Rectal smooth muscle tissue (tissue), 1 donor: ENCODE data around the gene HLA-F.

Experiments used
- H3K27ac ChIP-seq: one replicate; pipeline ENCODE4 v1.7.0; 2013; ENCODE audit warnings: low read depth, low read length, inconsistent platforms
- H3K27me3 ChIP-seq: one replicate; pipeline ENCODE4 v1.7.0; 2013; ENCODE audit warnings: low read length; ENCODE audit not compliant: control insufficient read depth, insufficient read depth
- H3K36me3 ChIP-seq: one replicate; pipeline ENCODE4 v1.7.0; 2013; ENCODE audit warnings: low read length; ENCODE audit not compliant: control insufficient read depth, insufficient read depth
- H3K4me1 ChIP-seq: one replicate; pipeline ENCODE4 v1.7.0; 2013; ENCODE audit warnings: low read length; ENCODE audit not compliant: control insufficient read depth, insufficient read depth
- H3K4me3 ChIP-seq: one replicate; pipeline ENCODE4 v1.7.0; 2013; ENCODE audit warnings: low read length
- H3K9ac ChIP-seq: one replicate; pipeline ENCODE4 v1.7.0; 2013; ENCODE audit warnings: low read length

The HLA-F gene

GRCh38 chr6:29749308-29749662, 26.1 kb downstream of the HLA-F start:
- Histone ChIP-seq H3K27me3 (no peaks in the 10 kb centered on the region), H3K4me1 (peaks cover 3% of the 10 kb centered on the region), H3K4me3 (peak overlapping the region; percentile 73), H3K27ac (peak overlapping the region; percentile 28), H3K9ac (no peak overlapping the region), H3K36me3 (no peaks in the 10 kb centered on the region)

- H3K4me3 ChIP-seq: peak overlapping the region; percentile 73
- H3K9ac ChIP-seq: no peak overlapping the region
Observed at GRCh38 chr6:29749668-29750067, 26.4 kb downstream of the HLA-F start.

GRCh38 chr6:29750709-29751108, 27.5 kb downstream of the HLA-F start:
- Histone ChIP-seq H3K27ac (no peak overlapping the region), H3K27me3 (peaks cover 2% of the 10 kb centered on the region), H3K36me3 (no peaks in the 10 kb centered on the region), H3K4me3 (no peak overlapping the region), H3K9ac (no peak overlapping the region), H3K4me1 (peaks cover 3% of the 10 kb centered on the region)

More at GRCh38 chr6:29749668-29750067, 26.4 kb downstream of the HLA-F start:
- Histone ChIP-seq H3K27me3 (no peaks in the 10 kb centered on the region), H3K27ac (peak overlapping the region; percentile 28), H3K4me1 (peaks cover 3% of the 10 kb centered on the region), H3K36me3 (no peaks in the 10 kb centered on the region)

GRCh38 chr6:29751480-29751879, 28.2 kb downstream of the HLA-F start:
- H3K27ac ChIP-seq: no peak overlapping the region
- no peak overlapping the region for H3K9ac ChIP-seq
- no peaks in the 10 kb centered on the region for H3K36me3 ChIP-seq
- no peak overlapping the region for H3K4me3 ChIP-seq
- H3K27me3 ChIP-seq: peaks cover 2% of the 10 kb centered on the region
- peaks cover 3% of the 10 kb centered on the region for H3K4me1 ChIP-seq

- H3K27ac ChIP-seq: peak overlapping the region; percentile 90
- peak overlapping the region; percentile 76 for H3K9ac ChIP-seq
- no peaks in the 10 kb centered on the region for H3K36me3 ChIP-seq
- H3K4me1 ChIP-seq: peaks cover 3% of the 10 kb centered on the region
- H3K27me3 ChIP-seq: peaks cover 2% of the 10 kb centered on the region
- peak overlapping the region; percentile 82 for H3K4me3 ChIP-seq
Observed at GRCh38 chr6:29752451-29753308, 29.4 kb downstream of the HLA-F start.

GRCh38 chr6:29753309-29753644, 30.0 kb downstream of the HLA-F start:
- Histone ChIP-seq H3K4me3 (peak overlapping the region; percentile 82), H3K4me1 (peaks cover 3% of the 10 kb centered on the region), H3K36me3 (no peaks in the 10 kb centered on the region), H3K27ac (peak overlapping the region; percentile 90), H3K9ac (no peak overlapping the region), H3K27me3 (peaks cover 2% of the 10 kb centered on the region)

- Histone ChIP-seq H3K27me3 (peaks cover 2% of the 10 kb centered on the region), H3K36me3 (no peaks in the 10 kb centered on the region), H3K9ac (no peak overlapping the region), H3K27ac (no peak overlapping the region), H3K4me3 (no peak overlapping the region), H3K4me1 (peaks cover 3% of the 10 kb centered on the region)
Observed at GRCh38 chr6:29755295-29755871, 32.1 kb downstream of the HLA-F start.

GRCh38 chr6:29757282-29757681, 34.0 kb downstream of the HLA-F start:
- H3K9ac ChIP-seq: no peak overlapping the region
- H3K4me3 ChIP-seq: no peak overlapping the region
- H3K4me1 ChIP-seq: no peaks in the 10 kb centered on the region
- peaks cover 2% of the 10 kb centered on the region for H3K27me3 ChIP-seq
- H3K27ac ChIP-seq: no peak overlapping the region
- H3K36me3 ChIP-seq: no peaks in the 10 kb centered on the region

- Histone ChIP-seq H3K27me3 (peaks cover 2% of the 10 kb centered on the region), H3K27ac (no peak overlapping the region), H3K36me3 (no peaks in the 10 kb centered on the region), H3K9ac (no peak overlapping the region), H3K4me3 (no peak overlapping the region), H3K4me1 (no peaks in the 10 kb centered on the region)
Observed at GRCh38 chr6:29757701-29758293, 34.6 kb downstream of the HLA-F start.

GRCh38 chr6:29758761-29759160, 35.5 kb downstream of the HLA-F start:
- Histone ChIP-seq H3K4me3 (no peak overlapping the region), H3K36me3 (no peaks in the 10 kb centered on the region), H3K27ac (no peak overlapping the region), H3K27me3 (peaks cover 2% of the 10 kb centered on the region), H3K4me1 (no peaks in the 10 kb centered on the region), H3K9ac (no peak overlapping the region)

- Histone ChIP-seq H3K4me1 (no peaks in the 10 kb centered on the region), H3K4me3 (no peak overlapping the region), H3K9ac (no peak overlapping the region), H3K27ac (no peak overlapping the region), H3K27me3 (peaks cover 2% of the 10 kb centered on the region), H3K36me3 (no peaks in the 10 kb centered on the region)
Observed at GRCh38 chr6:29759457-29759856, 36.2 kb downstream of the HLA-F start.

GRCh38 chr6:29760328-29760727, 37.1 kb downstream of the HLA-F start:
- Histone ChIP-seq H3K27me3 (peaks cover 1% of the 10 kb centered on the region), H3K4me3 (no peak overlapping the region), H3K27ac (no peak overlapping the region), H3K4me1 (no peaks in the 10 kb centered on the region), H3K36me3 (no peaks in the 10 kb centered on the region), H3K9ac (no peak overlapping the region)
